Ishikawa (cell line): Measurements from ENCODE around the gene ADISSP.

ENCODE experiments used
- CEBPB ChIP-seq: IDR thresholded peaks from 2 replicates; pipeline ENCODE4 v1.6.1; 2012
- CREB1 ChIP-seq: IDR thresholded peaks from 2 replicates; pipeline ENCODE4 v1.6.1; 2012; ENCODE audit warnings: low read depth
- EGR1 ChIP-seq: IDR thresholded peaks from 2 replicates; pipeline ENCODE4 v1.6.1; 2012
- EP300 ChIP-seq: IDR thresholded peaks from 2 replicates; pipeline ENCODE4 v1.6.1; 2012; ENCODE audit warnings: borderline replicate concordance
- FOXM1 ChIP-seq: IDR thresholded peaks from 2 replicates; pipeline ENCODE4 v1.6.1; 2012; ENCODE audit warnings: low read depth, borderline replicate concordance
- NFIC ChIP-seq: IDR thresholded peaks from 2 replicates; pipeline ENCODE4 v1.6.1; 2012
- RAD21 ChIP-seq: IDR thresholded peaks from 2 replicates; pipeline ENCODE4 v1.6.1; 2012; ENCODE audit warnings: low read depth
- TAF1 ChIP-seq: IDR thresholded peaks from 2 replicates; pipeline ENCODE4 v1.6.1; 2012; ENCODE audit warnings: low read depth, mild to moderate bottlenecking
- TCF12 ChIP-seq: IDR thresholded peaks from 2 replicates; pipeline ENCODE4 v1.6.1; 2012; ENCODE audit warnings: low read depth
- TEAD4 ChIP-seq: IDR thresholded peaks from 2 replicates; pipeline ENCODE4 v1.6.1; 2012
- USF1 ChIP-seq: IDR thresholded peaks from 2 replicates; pipeline ENCODE4 v1.6.1; 2012
- YY1 ChIP-seq: IDR thresholded peaks from 2 replicates; pipeline ENCODE4 v1.6.1; 2012; ENCODE audit warnings: low read depth
- ZBTB7A ChIP-seq: IDR thresholded peaks from 2 replicates; pipeline ENCODE4 v1.6.1; 2012; ENCODE audit warnings: low read depth
- TF ChIP-seq, protein P1 (sequence below): IDR thresholded peaks from 2 replicates; pipeline ENCODE4 v1.6.1; 2012
- TF ChIP-seq, protein P2 (sequence below): IDR thresholded peaks from 2 replicates; pipeline ENCODE4 v1.6.1; 2012; ENCODE audit warnings: low read depth, mild to moderate bottlenecking

The ADISSP gene

DNA sequence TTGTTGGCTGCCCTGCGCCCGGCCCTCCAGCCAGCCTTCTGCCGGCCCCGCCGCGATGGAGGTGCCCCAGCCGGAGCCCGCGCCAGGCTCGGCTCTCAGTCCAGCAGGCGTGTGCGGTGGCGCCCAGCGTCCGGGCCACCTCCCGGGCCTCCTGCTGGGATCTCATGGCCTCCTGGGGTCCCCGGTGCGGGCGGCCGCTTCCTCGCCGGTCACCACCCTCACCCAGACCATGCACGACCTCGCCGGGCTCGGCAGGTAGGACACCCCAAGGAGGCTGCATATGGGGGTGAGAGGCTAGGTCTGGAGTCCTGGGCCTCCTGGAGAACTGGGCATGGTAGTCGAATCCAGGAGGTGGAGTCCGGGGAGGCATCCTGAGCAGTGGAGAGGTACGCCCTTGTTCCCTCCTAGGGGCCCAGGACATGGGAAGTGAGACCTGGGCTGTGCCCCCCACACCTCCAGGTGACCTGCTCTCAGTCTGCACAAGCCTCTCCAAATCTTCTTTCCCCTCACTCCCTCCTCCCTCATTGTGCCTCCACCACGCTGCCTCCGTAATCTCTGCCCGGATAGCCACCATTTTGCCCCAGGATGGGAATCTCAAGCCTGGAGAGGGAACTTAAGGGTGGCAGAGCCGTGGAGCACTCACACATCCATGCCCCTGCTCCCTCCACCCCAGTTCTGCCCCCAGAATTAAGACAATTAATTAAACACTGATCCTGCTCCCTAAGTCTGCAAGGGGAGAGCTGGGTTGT lies 29.1 kb upstream of the ADISSP start:
- TF ChIP-seq USF1 (no peak), TAF1 (peak; percentile 31; the same call in 1 of the 2 replicates), RAD21 (no peak), EP300 (0 out of 2 replicates have a peak, but pooled peaks have one; percentile 20)

- TF ChIP-seq NFIC (peak; percentile 15; the same call in 1 of the 2 replicates), CREB1 (0 out of 2 replicates have a peak, but pooled peaks have one; percentile 40), USF1 (peak; percentile 66), FOXM1 (peak; percentile 99), EP300 (no peak), CEBPB (no peak), TCF12 (peak; percentile 71), TAF1 (no peak; the same call in 1 of the 2 replicates), TEAD4 (no peak), ZBTB7A (no peak; the same call in 1 of the 2 replicates), EGR1 (peak; percentile 79), RAD21 (0 out of 2 replicates have a peak, but pooled peaks have one; percentile 2), YY1 (no peak)
- TF ChIP-seq, protein P1, sequence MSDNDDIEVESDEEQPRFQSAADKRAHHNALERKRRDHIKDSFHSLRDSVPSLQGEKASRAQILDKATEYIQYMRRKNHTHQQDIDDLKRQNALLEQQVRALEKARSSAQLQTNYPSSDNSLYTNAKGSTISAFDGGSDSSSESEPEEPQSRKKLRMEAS: peak; percentile 74
- TF ChIP-seq, protein P2, sequence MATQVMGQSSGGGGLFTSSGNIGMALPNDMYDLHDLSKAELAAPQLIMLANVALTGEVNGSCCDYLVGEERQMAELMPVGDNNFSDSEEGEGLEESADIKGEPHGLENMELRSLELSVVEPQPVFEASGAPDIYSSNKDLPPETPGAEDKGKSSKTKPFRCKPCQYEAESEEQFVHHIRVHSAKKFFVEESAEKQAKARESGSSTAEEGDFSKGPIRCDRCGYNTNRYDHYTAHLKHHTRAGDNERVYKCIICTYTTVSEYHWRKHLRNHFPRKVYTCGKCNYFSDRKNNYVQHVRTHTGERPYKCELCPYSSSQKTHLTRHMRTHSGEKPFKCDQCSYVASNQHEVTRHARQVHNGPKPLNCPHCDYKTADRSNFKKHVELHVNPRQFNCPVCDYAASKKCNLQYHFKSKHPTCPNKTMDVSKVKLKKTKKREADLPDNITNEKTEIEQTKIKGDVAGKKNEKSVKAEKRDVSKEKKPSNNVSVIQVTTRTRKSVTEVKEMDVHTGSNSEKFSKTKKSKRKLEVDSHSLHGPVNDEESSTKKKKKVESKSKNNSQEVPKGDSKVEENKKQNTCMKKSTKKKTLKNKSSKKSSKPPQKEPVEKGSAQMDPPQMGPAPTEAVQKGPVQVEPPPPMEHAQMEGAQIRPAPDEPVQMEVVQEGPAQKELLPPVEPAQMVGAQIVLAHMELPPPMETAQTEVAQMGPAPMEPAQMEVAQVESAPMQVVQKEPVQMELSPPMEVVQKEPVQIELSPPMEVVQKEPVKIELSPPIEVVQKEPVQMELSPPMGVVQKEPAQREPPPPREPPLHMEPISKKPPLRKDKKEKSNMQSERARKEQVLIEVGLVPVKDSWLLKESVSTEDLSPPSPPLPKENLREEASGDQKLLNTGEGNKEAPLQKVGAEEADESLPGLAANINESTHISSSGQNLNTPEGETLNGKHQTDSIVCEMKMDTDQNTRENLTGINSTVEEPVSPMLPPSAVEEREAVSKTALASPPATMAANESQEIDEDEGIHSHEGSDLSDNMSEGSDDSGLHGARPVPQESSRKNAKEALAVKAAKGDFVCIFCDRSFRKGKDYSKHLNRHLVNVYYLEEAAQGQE: no peak
These were observed 28.2 kb upstream of the ADISSP start, which contains the start of gene CDC25B for GRCh38 chr20:3795511-3796468. Gene CDC25B (plus strand): TSS chr20:3796310. CDS start chr20:3796532, 222 bp downstream.

DNA sequence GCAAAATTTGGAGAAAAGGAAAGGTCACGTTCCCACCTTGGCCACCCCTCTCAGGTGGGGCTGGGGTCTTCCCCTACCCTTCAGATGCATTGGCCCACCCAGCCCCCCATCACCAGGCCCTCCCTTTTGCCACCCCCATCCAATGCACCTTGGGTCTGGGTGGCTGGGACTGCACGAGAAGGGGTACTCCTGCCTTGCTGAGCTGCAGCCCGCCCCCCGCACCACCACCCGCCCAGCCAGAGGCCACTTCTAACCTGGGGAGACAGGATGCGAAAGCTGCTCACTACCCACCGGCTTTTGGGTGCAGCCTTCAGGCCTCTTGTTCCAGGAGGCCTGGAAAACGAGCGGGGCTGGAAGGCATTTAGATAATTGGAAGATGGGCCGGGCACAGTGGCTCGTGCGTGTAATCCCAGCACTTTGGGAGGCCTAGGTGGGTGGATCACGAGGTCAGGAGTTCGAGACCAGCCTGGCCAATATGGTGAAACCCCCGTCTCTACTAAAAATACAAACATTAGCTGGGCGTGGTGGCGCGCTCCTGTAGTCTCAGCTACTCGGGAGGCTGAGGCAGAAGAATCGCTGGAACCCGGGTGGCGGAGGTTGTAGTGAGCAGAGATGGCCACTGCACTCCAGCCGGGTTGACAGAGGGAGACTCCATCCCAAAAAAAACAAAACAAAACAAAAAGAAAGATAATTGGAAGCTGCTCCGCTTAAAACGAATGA lies 27.3 kb upstream of the ADISSP start:
- TF ChIP-seq CREB1 (no peak), EP300 (no peak), EGR1 (no peak), CEBPB (no peak), TEAD4 (no peak), RAD21 (no peak), TCF12 (no peak), NFIC (no peak), TAF1 (no peak), USF1 (no peak)
- TF ChIP-seq, protein P1: no peak
- TF ChIP-seq, protein P2: no peak

- TF ChIP-seq, protein P2: no peak
- TF ChIP-seq USF1 (no peak), TEAD4 (no peak), EP300 (no peak), TCF12 (no peak), CREB1 (no peak), ZBTB7A (no peak), TAF1 (no peak), FOXM1 (no peak), EGR1 (no peak), RAD21 (no peak), CEBPB (no peak), NFIC (no peak), YY1 (no peak)
- TF ChIP-seq, protein P1: no peak
These were observed 21.2 kb upstream of the ADISSP start for GRCh38 chr20:3788685-3789155.
